NCI-H748 treated with DMSO at 0.1 percent for 48 hours (cell line): Measurements from ENCODE around the gene GNS.

Source experiments
- DNase-seq: peaks from one replicate; lab custom pipeline; 2025; lab: John Stamatoyannopoulos, UW

GNS gene

GRCh38 chr12:64759035-64759894 is at the start of gene GNS:
Gene GNS, minus strand, starts transcription at chr12:64759406. Its CDS starts 130 bp downstream, at chr12:64759276.
- DNase-seq: peak; percentile 86

GRCh38 chr12:64808110-64808509 is 48.9 kb upstream of the GNS start:
- DNase-seq: no peak

GRCh38 chr12:64806593-64807460 is 47.6 kb upstream of the GNS start:
- no peak for DNase-seq

GRCh38 chr12:64806173-64806572 is 47.0 kb upstream of the GNS start:
- no peak for DNase-seq

- peak; percentile 38 for DNase-seq
These were observed 43.1 kb upstream of the GNS start for GRCh38 chr12:64802180-64802775.

GRCh38 chr12:64801381-64801780 is 42.2 kb upstream of the GNS start:
- DNase-seq: no peak

- no peak for DNase-seq
These were observed 41.4 kb upstream of the GNS start for GRCh38 chr12:64800640-64801039.

GRCh38 chr12:64798165-64798564 is 39.0 kb upstream of the GNS start:
- no peak for DNase-seq

- no peak for DNase-seq
These were observed 38.0 kb upstream of the GNS start for GRCh38 chr12:64797156-64797555.

GRCh38 chr12:64796205-64796845 is 37.1 kb upstream of the GNS start:
- DNase-seq: peak; percentile 68

- no peak for DNase-seq
These were observed 35.1 kb upstream of the GNS start for GRCh38 chr12:64794305-64794704.

GRCh38 chr12:64793610-64794009 is 34.4 kb upstream of the GNS start:
- DNase-seq: no peak

GRCh38 chr12:64792128-64792527 is 32.9 kb upstream of the GNS start:
- DNase-seq: no peak

GRCh38 chr12:64791036-64791435 is 31.8 kb upstream of the GNS start:
- DNase-seq: no peak

GRCh38 chr12:64790166-64790565 is 31.0 kb upstream of the GNS start:
- DNase-seq: no peak

GRCh38 chr12:64785838-64786237 is 26.6 kb upstream of the GNS start:
- DNase-seq: no peak

GRCh38 chr12:64782191-64782876 is 23.1 kb upstream of the GNS start:
- no peak for DNase-seq

GRCh38 chr12:64781280-64782190 is 22.3 kb upstream of the GNS start:
- peak; percentile 45 for DNase-seq

GRCh38 chr12:64780531-64781279 is 21.5 kb upstream of the GNS start:
- peak; percentile 47 for DNase-seq

GRCh38 chr12:64780132-64780530 is 20.9 kb upstream of the GNS start:
- no peak for DNase-seq
